HG03045 (cell line): Measurements from ENCODE around the gene POLR2C.

Source experiments
- ATAC-seq: cut with Tn5 transposase; IDR thresholded peaks from one replicate; pipeline ENCODE4 v1.9.1; 2021; ENCODE audit warnings: mild to moderate bottlenecking, moderate library complexity; ENCODE audit not compliant: unreplicated experiment

Gene POLR2C

DNA sequence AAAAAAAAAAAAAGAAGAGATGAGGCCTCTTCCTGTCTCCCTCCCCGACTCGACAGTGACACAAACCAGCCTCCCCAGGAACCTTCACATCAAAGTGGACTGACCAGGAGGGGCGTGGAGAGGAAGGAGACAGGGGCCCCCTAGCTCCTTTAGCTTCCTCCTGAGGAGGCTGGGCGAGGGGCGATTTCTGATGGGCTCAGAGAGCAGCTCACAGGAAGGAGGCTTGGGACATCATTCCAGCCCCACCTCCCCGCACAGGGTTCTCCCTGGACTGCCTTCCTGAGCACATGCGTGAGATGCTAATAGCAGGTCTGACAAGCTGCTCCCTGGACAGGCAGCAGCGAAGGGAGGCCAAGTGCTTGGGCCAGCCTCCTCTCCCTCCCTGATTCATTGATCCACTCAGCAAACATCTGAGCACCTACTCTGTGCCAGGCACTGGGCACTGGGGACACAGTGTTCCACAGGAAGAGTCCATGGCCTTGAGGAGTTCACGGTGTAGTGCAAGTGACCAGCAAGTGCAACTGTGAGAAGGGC, 38.2 kb downstream of the POLR2C start:
- no peak for ATAC-seq

DNA sequence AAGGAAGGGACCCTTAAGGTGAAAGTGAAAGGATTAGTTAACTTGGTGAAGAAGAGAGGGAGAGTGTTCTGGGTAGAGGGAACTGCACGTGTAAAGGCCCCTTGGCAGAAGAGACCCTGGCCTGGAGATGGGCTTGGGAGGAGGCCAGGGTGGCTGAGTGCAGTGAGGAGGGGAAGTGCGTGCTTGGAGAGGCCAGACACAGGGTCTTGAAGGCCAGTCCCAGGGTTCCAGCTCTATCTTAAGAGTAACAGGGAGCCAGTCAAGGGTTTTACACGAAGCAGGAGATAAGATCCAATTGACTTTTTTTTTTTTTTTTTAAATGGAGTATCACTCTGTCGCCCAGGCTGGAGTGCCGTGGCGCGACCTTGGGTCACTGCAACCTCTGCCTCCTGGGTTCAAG, 39.0 kb downstream of the POLR2C start:
- ATAC-seq = no peak

GRCh38 chr16:57502048-57502775, 39.7 kb downstream of the POLR2C start:
- no peak for ATAC-seq

- no peak for ATAC-seq
Measured at GRCh38 chr16:57503366-57503765, 40.9 kb downstream of the POLR2C start.

GRCh38 chr16:57504001-57504400, 41.5 kb downstream of the POLR2C start:
- ATAC-seq = no peak

DNA sequence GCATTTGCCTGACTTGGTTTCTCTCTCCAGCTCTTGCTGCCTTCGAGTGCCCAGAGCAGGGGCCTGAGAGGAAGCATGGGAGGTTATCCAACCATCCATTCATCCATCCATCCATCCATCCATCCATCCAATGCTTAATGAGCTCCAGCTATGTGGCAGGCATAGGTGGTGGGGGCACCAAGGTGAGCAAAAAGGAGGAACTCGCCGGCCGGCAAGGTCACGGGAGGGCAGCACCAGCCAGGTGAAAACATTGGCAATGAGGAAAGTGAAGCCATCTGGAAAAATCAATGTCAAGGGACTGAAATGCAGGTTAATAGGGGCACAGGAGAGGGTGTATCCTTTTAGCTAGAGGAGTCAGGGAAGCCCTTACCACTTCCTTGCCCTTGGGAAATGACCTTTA, 42.0 kb downstream of the POLR2C start:
- ATAC-seq = no peak

GRCh38 chr16:57505169-57505568, 42.7 kb downstream of the POLR2C start:
- ATAC-seq = no peak

- no peak for ATAC-seq
Measured at GRCh38 chr16:57507136-57508034, 44.9 kb downstream of the POLR2C start.

GRCh38 chr16:57508035-57508425, 45.6 kb downstream of the POLR2C start:
- ATAC-seq = no peak

GRCh38 chr16:57509231-57509923, 46.9 kb downstream of the POLR2C start:
- no peak for ATAC-seq

GRCh38 chr16:57510016-57510871, 47.8 kb downstream of the POLR2C start:
- no peak for ATAC-seq

- ATAC-seq = no peak
Measured at GRCh38 chr16:57512296-57513001, 50.0 kb downstream of the POLR2C start.

DNA sequence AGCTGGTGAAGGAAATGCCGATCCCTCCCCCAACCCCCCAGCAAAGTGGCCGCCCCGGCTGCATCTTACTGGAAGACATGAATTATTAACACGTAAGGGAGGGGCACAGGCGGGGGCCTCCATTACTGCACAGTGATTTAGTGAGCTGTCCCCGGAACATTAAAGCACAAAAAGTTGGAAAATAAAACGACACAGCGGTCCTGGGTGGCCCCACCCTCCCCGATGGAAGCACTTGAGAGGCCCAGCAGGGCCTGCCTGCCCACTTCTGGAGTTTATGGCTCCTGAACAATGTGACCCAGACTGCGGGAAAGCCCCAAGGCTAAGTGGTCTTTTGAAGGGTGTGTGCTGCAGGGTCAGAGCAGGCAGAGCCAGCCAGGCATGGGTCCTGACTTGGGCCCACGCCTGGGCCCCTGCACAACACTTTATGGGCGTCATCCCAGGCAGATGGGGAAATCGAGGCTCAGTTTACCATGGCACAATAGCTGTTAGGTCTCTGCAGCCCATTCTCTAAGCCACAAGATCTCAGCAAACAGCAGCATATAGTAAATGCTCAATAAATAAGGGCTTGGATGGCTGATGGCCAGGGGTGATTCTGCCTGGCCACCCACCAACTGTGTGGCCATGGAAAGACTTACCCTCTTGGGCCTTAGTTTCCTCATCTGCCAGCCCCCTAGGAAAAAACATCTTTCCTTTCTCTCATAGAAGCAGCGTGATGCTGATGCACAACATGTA, 51.1 kb downstream of the POLR2C start:
- no peak for ATAC-seq

- no peak for ATAC-seq
Measured at GRCh38 chr16:57514371-57514770, 51.9 kb downstream of the POLR2C start.

DNA sequence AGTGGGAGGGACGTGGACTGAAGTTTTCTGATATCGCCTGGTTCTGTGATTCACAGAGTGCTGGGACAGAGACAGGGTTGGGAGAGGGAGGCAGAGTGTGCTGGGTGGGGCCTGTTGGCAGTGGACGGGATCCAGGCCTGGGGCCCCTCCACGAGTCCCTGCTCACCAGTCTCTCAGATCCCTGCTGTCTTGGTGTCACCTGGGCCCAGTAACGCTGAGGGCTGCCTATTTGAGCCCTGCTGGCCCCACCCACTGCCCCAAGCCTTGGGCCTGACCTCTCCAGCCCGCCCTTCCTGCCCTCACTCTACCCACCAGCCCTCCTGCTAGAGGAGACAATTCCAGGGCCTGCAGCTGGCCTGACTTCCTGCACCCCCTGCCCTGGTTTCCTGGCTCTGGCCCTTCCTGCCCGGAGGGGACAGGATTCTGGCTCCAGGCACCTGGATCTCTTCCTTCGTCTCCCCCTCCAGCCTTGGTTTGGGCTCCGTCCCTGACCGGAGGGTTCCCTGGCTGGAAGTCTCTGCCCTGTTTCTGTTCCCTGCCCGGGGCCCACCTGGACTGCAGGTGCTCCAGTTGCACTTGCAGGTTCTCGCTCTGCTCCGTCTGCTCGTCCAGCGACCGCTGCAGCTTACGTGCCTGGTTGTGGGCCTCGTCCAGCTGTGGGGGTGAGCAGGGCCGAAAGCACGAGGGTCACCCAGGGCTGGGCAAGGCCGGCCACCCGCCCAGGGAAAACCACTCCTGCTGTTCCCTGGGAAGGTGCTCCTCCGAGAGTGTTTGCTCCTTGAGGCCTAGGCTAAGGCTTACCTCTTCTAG, 52.5 kb downstream of the POLR2C start:
- no peak for ATAC-seq

DNA sequence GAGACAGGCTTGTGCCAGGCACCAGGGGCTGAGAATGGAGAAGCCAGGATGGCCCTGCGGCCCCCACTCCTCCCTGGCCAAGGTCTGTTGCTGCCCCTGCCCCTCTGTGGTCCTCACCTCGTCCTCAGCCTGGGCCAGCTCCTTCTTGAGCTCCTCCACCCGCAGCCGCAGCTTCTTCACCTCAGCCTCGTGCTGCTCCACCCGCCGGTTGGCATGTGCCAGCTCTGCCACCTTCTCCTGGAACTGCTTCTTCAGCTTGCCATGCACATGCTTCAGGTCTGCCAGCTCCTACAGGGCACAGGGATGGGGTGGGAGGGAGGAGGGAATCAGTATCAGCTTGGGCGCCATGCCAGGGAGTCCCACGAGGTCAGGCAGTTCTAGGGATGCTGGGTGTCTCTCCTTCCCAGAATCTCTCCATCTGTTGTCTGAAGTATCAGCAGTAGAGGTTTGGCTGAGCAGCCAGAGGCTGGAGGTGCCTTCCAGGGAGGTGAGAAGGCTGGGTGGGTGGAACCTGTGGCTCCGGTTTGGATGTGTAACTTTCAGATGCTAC, 53.8 kb downstream of the POLR2C start:
- no peak for ATAC-seq

DNA sequence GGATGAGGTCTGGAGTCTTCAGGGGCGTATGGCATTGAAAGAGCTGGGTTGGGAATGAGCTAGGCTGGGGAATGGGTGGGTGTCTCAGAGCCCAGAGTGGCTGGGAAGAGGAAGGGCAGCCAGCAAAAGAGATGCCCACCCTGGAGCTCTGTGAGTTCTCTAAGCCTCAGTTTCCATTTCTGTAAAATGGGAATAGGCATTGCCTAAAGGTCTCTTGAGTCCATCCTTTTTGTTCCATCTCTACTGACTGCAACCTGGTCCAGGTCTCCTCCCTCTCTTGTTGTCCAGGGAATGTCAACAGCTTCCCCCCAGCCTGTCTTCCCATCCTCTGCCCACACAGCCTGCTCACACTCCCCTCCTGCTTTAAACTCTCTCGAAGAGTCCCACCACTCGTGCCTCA, 54.3 kb downstream of the POLR2C start:
- no peak for ATAC-seq
